GM18526 (cell line): ENCODE data around the gene ATG5.

Experiments
- POLR2A ChIP-seq: IDR thresholded peaks from 3 replicates; pipeline ENCODE4 v1.6.1; 2011; ENCODE audit not compliant: insufficient read length; ENCODE audit errors: extremely low read depth

Gene ATG5

GRCh38 chr6:106321940-106322339, 3.6 kb downstream of the ATG5 start:
- TF ChIP-seq POLR2A, result no peak

- TF ChIP-seq POLR2A, result no peak
These were observed 6.7 kb downstream of the ATG5 start for GRCh38 chr6:106318851-106319250.

DNA sequence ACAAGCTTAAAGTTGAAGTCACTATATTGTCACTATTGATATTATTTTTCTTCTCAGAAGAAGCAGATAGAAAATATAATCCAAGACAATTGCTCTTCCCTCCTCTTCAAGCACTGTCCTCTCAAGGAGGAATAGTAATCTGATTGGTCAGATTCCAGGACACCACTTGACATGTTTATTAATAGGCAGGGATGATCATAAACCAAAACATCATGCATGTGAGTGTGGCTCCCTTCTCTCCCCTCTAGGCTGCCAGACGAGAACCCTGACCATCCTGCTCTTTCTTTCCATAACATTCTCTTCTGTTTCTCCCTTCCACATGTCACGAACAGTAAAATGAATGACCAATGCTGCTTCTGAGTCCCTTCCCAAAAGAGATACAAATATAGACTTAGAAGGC, 7.5 kb downstream of the ATG5 start:
- TF ChIP-seq POLR2A, result no peak

GRCh38 chr6:106316375-106316766, 9.2 kb downstream of the ATG5 start:
- no peak for TF ChIP-seq POLR2A

- TF ChIP-seq POLR2A, result no peak
These were observed 9.7 kb downstream of the ATG5 start for GRCh38 chr6:106315765-106316374.

GRCh38 chr6:106309766-106310373, 15.7 kb downstream of the ATG5 start:
- no peak for TF ChIP-seq POLR2A

DNA sequence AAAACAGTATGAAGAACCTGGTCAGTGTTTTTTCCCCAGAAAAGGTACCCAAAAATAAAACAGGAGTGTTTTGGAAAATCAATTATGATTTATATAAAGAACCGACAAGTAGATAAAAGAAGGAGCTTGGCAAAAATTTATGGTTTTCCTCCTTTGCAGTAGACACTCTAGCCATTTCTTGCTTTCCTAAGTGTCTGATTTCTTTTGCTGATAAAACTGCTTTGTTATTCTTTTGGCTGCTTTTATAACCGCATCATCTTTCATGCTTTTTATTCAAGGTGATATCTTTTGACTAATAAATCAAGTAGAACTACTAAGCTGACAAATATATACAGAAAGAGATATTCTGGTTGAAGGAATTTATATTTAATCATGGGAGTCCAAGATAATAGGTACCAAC, 16.6 kb downstream of the ATG5 start:
- TF ChIP-seq POLR2A, result no peak

- no peak for TF ChIP-seq POLR2A
These were observed 19.8 kb downstream of the ATG5 start for GRCh38 chr6:106305740-106306139.

GRCh38 chr6:106300944-106301343, 24.6 kb downstream of the ATG5 start:
- no peak for TF ChIP-seq POLR2A

GRCh38 chr6:106300020-106300780, 25.4 kb downstream of the ATG5 start:
- TF ChIP-seq POLR2A, result no peak

- no peak for TF ChIP-seq POLR2A
These were observed 32.4 kb downstream of the ATG5 start for GRCh38 chr6:106293116-106293515.

DNA sequence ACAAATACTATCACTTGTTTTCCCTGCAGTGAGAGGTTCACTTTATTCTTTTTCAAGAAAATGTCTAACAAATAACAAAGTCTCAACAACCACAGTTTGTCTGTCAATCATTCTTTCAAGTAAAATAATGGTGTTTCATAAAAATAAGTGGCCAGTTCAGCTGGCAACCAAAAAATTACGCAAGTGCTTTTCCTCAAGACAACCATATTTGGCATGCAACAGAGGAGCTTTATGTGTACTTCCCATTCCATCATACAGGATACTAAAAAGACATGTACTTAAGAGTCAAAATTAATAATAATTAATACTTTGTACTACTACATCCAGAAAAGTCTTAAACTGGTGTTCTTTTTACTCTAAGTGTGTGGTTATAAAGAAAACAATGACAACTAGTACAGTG, 34.6 kb downstream of the ATG5 start:
- TF ChIP-seq POLR2A, result no peak

DNA sequence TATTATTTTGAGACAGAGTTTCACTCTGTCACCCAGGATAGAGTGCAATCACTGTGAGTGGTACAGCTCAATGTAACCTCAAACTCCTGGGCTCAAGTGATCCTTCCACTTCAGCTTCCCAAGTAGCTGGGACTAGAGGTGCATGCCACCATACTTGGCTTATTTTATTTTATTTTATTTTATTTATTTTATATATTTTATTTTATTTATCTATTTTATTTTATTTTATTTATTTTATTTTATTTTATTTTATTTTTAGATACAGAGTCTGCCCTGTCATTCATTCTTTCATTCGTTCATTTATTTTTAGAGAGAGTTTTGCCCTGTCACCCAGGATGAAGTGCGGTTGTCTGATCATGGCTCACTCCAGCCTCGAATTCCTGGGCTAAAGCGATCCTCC, 35.5 kb downstream of the ATG5 start:
- TF ChIP-seq POLR2A, result no peak

DNA sequence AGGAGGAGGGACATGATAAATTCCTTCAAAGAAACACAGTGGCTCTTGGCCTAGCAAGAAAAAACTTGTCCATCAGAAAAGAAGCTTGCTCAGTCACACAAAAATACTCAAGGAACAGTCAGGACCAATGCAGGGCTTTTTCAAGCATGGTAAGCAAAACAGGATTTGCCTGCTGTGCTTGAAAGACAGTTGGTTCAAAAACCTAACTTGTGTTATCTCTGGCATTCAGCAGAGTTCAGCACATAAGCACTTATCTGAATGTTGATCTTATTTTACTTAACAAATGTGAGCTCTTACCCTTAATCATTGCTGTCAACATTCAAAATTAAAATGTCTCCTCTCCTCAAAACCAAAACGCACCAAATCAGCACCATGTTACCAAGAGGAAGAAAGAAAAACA, 38.3 kb downstream of the ATG5 start:
- TF ChIP-seq POLR2A, result no peak

DNA sequence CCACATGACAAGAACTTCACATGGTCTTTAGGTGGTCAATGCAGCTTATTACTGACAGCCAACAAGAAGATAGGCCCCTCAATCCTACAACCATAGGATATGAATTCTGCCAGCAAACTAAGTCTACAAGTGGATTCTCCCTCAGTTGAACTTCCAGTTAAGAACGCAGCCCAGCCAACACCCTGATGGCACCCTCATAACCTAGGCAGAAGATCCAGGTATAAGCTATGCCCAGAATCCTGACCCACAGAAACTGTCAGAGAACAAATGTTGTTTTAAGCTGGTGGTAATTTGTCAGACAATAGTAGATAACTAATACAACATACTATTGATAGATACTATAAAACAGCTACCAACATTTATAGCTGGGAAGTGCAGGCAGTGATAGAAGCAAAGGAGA, 38.8 kb downstream of the ATG5 start:
- no peak for TF ChIP-seq POLR2A

DNA sequence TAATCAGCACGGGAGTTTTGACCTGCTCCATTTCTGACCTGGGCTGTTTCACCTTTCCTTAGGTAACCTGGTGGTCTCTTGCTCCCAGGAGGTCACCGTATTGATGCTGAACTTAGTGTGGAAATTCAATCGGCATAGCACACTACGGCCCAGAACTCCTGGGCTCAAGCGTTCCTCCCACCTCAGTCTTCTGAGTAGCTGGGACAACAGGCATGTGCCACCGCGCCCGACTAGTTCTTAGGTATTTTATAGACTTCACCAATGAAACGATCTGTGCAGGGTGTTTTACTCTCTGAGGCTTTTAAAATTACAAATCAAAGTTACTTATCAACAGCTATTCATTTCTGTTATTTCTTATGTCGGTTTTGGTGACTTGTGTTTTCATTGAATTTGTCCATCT, 42.1 kb downstream of the ATG5 start:
- no peak for TF ChIP-seq POLR2A
